Omental fat pad (tissue), 4 donors: ENCODE measurements around the gene POU5F1. TPM values are rescaled to one million over a fixed set of nuclear protein-coding genes. Genes with fewer than 3 reads are reported as not detected.
A peak's percentile ranks its signal among the peaks of the same experiment; 100 is the strongest.

Source experiments
- ATAC-seq: fragments of 150-250 bp; one replicate; pipeline ENCODE4 v1.9.1; 2016; ENCODE audit warnings: mild to moderate bottlenecking, moderate library complexity; ENCODE audit not compliant: low FRiP score
- DNase-seq: peaks from one replicate; pipeline ENCODE4 v3.0.0-alpha.2; 2019; ENCODE audit warnings: low spot score
- CTCF ChIP-seq, 3 donors: fragments of 450-650 bp; IDR thresholded peaks; one replicate each; pipeline ENCODE4 v1.5.1; 2016 to 2017; ENCODE audit warnings: antibody characterized with exemption in 3 of 3, mild to moderate bottlenecking in 3 of 3, moderate library complexity in 2 of 3
- total RNA-seq, 4 donors: library from RNA; depleted of rRNA; stranded (reverse); fragments of >200 nt; gene quantifications; one replicate each; pipeline ENCODE4 v1.1.0, GENCODE V29; 2016

Gene POU5F1
- total RNA-seq, 4 donors from 2014 or later, result 0.37 to 2.4 (median 1.3) TPM; not detected in 1

- DNase-seq (peak; percentile 91), ATAC-seq (peak; percentile 98)
- TF ChIP-seq CTCF (IDR thresholded peaks at IDR 0.05), result no peak
Measured at GRCh38 chr6:31158140-31158862, 12.2 kb downstream of the POU5F1 start, which contains the start of gene TCF19. TSS of gene TCF19 (plus strand) at chr6:31158589. CDS start at chr6:31159470, 881 bp downstream.

DNA sequence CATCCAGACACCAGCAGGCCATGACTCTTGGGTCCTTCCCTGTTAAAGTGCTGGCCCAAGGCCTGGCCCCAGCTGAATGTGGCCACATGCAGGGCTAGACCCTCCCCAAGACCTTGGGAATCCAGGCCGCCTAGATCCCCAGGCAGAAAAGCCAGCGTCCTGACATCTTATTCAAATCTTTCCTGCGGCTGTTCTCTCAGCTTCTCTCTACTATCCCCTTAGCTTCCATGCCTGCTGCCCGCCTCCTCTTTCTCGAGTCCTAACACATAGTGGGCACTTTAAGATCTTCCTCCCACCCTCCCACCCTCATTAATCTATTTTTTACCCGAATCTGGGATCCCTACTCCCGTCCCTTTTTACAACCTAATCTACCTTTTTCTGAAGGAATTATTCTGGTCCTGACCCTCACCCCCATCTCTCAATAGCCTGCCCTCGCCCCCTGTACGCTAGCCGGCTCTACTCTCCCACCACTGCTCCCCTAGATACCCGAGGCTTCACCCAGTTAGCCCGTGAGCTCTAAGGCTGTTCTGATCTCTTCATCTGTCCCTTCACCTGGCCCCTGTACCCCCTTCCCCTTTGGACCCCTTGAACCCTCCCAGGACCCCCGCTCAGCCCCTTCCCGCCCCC is 12.9 kb downstream of the POU5F1 start, which contains the start of gene CCHCR1:
Gene CCHCR1 (minus strand): TSS at position 290 of the 627 bp plus-strand sequence. CDS start 202 bp downstream, at position 88.
- ATAC-seq (peak; percentile 14), DNase-seq (no peak)
- TF ChIP-seq CTCF (IDR thresholded peaks at IDR 0.05), result no peak

DNA sequence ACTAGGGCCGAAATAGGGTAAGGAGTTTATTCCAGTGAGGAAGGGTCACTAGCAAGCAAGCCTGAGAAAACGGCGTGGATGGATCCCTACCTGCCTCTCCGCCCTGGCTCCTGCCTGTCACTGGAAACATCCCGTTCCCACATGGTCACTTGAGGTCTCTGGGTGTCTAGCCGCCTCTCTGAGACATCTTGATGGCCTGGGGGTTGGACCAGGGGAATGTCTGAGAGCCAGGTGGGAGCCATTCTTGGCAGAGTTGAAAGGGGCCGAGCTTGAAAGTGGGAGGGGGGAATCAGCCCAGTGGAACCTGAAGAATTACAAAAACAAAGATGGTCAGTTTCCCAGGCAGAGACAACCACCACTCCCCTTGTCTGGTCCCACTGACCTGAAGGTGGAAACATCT is 13.8 kb downstream of the POU5F1 start:
- no peak for TF ChIP-seq CTCF (IDR thresholded peaks at IDR 0.05)
- ATAC-seq (no peak), DNase-seq (no peak)

- DNase-seq (no peak), ATAC-seq (no peak)
- TF ChIP-seq CTCF (IDR thresholded peaks at IDR 0.05), result no peak
Measured at GRCh38 chr6:31154436-31154835, 16.0 kb downstream of the POU5F1 start.

DNA sequence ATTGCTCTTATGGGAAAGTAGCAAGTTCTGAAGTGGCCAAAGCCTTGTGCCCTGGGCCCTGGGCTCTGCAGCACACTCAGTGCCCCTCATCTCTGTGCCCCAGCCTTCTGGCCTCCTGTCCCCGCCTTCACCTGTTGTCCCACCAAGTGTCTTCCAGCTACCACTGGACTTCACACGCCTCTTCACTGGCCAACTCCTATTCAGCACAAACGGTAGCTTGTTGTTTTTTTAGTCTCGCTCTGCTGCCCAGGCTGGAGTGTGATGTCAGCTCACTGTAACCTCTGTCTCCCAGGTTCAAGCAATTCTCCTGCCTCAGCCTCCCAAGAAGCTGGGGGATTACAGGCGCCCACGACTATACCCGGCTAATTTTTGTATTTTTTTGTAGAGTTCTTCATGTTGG is 17.7 kb downstream of the POU5F1 start:
- DNase-seq (no peak), ATAC-seq (no peak)
- no peak for TF ChIP-seq CTCF (IDR thresholded peaks at IDR 0.05)

- TF ChIP-seq CTCF (IDR thresholded peaks at IDR 0.05), result no peak
- DNase-seq (no peak), ATAC-seq (no peak)
Measured at GRCh38 chr6:31149827-31150447, 20.5 kb downstream of the POU5F1 start.
